ENCODE results near the gene VPS37C.

DNA sequence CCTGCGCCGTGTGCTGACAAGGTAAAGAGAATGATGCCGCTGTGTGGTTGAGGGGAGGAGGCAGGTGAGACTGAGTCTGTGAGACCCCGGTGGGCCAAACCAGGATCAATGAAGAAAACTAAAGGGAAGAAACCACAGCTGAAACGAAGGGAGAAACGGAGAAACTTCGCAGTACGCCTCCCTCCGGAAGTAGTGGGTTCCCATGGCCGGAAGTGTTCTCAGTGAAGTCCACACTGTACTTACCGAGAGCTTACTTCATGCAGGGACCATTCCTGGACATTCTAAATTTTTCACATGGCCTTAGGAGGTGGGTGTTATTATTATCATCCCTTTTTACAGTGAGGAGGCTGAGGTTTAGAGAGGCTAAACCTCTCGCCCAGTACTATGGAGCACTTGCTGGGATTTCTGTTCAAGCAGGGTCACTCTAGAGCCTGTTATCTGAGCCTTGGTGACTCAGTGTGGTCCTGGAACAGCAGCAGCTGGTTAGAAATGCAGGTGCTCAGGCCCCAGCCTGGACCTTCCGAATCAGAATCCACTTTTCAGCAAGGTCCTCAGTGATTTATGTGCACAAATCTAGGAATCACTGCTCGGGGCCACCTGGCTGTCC lies 41.0 kb downstream of the VPS37C start:
- TF ChIP-seq CTCF (IDR thresholded peaks at IDR 0.05; ENCODE audit: low read depth, low read length) = no peak
- no peak for TF ChIP-seq EZH2phosphoT487 (IDR thresholded peaks at IDR 0.05; ENCODE audit: low read depth)

Data from OCI-LY3 (cell line).